Activated CD4-positive, alpha-beta T cell treated with anti-CD3 and anti-CD28 coated beads for 4 hours (primary cell): Measurements from ENCODE around the gene GCG.

Experiments used
- DNase-seq, 2 donors: peaks; one replicate each; pipeline ENCODE4 v3.0.0-alpha.2; 2020

GCG gene

GRCh38 chr2:162152147-162152546 is at the start of gene GCG:
Gene GCG, minus strand, starts transcription at chr2:162152247. Its CDS starts 3,069 bp downstream, at chr2:162149178.
- no peak for DNase-seq

- no peak for DNase-seq
Measured at GRCh38 chr2:162200636-162201035, 48.6 kb upstream of the GCG start.

GRCh38 chr2:162199913-162200312 is 47.9 kb upstream of the GCG start:
- DNase-seq = no peak

- no peak for DNase-seq
Measured at GRCh38 chr2:162198239-162198638, 46.2 kb upstream of the GCG start.

- DNase-seq = no peak
Measured at GRCh38 chr2:162197069-162197825, 45.2 kb upstream of the GCG start.

GRCh38 chr2:162196638-162197037 is 44.6 kb upstream of the GCG start:
- DNase-seq = no peak

GRCh38 chr2:162188451-162188850 is 36.4 kb upstream of the GCG start:
- no peak for DNase-seq

- no peak for DNase-seq
Measured at GRCh38 chr2:162185541-162186232, 33.6 kb upstream of the GCG start.

- DNase-seq = no peak
Measured at GRCh38 chr2:162184821-162185450, 32.9 kb upstream of the GCG start.

GRCh38 chr2:162184359-162184758 is 32.3 kb upstream of the GCG start:
- DNase-seq = no peak

GRCh38 chr2:162182395-162182794 is 30.3 kb upstream of the GCG start:
- no peak for DNase-seq

GRCh38 chr2:162177301-162177700 is 25.3 kb upstream of the GCG start:
- no peak for DNase-seq

- DNase-seq = no peak
Measured at GRCh38 chr2:162175714-162176113, 23.7 kb upstream of the GCG start.

GRCh38 chr2:162174746-162175145 is 22.7 kb upstream of the GCG start:
- DNase-seq = no peak

- no peak for DNase-seq
Measured at GRCh38 chr2:162172802-162173370, 20.8 kb upstream of the GCG start.

- DNase-seq = no peak
Measured at GRCh38 chr2:162166745-162167144, 14.7 kb upstream of the GCG start.

GRCh38 chr2:162166174-162166573 is 14.1 kb upstream of the GCG start:
- no peak for DNase-seq

- no peak for DNase-seq
Measured at GRCh38 chr2:162164802-162165201, 12.8 kb upstream of the GCG start.

GRCh38 chr2:162159446-162159845 is 7.4 kb upstream of the GCG start:
- DNase-seq = no peak

- no peak for DNase-seq
Measured at GRCh38 chr2:162156149-162156548, 4.1 kb upstream of the GCG start.

GRCh38 chr2:162155093-162155492 is 3.0 kb upstream of the GCG start:
- DNase-seq = no peak

GRCh38 chr2:162153608-162154224 is 1.7 kb upstream of the GCG start:
- DNase-seq = peak; percentile 37 to 65

- no peak for DNase-seq
Measured at GRCh38 chr2:162149940-162150339, 2.1 kb downstream of the GCG start.
